ENCODE data around the gene DEFB131B.
A peak's percentile ranks its signal among the peaks of the same experiment; 100 is the strongest.

Gene DEFB131B

DNA sequence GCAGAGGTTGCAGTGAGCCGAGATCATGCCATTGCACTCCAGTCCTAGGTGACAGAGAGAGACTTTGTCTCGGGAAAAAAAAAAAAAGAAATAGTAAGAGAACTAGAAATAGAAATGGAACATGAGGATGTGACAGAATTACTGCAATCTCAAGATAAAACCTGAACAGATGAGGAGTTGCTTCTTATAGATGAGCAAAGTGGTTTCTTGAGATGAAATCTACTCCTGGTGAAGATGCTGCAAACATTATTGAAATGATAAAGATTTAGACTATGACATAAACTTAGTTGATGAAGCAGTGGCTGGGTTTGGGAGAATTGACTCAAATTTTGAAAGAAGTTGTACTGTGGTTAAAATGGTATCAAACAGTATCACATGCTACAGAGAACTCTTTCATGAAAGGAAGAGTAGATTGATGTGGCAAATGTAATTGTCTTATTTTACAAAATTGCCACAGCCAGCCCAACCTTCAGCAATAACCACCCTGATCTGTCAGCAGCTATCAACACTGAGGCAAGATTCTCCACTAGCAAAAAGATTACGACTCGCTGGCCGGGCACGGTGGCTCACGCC lies 36.5 kb downstream of the DEFB131B start:
- in situ Hi-C loops (cut with MboI; ENCODE audit: low pct_unique_long_range_greater_than_20kb, low sequenced_read_pairs, unreplicated experiment): no loop called here
- TF ChIP-seq, protein P1, sequence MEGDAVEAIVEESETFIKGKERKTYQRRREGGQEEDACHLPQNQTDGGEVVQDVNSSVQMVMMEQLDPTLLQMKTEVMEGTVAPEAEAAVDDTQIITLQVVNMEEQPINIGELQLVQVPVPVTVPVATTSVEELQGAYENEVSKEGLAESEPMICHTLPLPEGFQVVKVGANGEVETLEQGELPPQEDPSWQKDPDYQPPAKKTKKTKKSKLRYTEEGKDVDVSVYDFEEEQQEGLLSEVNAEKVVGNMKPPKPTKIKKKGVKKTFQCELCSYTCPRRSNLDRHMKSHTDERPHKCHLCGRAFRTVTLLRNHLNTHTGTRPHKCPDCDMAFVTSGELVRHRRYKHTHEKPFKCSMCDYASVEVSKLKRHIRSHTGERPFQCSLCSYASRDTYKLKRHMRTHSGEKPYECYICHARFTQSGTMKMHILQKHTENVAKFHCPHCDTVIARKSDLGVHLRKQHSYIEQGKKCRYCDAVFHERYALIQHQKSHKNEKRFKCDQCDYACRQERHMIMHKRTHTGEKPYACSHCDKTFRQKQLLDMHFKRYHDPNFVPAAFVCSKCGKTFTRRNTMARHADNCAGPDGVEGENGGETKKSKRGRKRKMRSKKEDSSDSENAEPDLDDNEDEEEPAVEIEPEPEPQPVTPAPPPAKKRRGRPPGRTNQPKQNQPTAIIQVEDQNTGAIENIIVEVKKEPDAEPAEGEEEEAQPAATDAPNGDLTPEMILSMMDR (IDR thresholded peaks at IDR 0.05; ENCODE audit: extremely low read depth, insufficient read depth, missing control alignments): no peak
- no peak for DNase-seq (ENCODE audit: low spot score)

DNA sequence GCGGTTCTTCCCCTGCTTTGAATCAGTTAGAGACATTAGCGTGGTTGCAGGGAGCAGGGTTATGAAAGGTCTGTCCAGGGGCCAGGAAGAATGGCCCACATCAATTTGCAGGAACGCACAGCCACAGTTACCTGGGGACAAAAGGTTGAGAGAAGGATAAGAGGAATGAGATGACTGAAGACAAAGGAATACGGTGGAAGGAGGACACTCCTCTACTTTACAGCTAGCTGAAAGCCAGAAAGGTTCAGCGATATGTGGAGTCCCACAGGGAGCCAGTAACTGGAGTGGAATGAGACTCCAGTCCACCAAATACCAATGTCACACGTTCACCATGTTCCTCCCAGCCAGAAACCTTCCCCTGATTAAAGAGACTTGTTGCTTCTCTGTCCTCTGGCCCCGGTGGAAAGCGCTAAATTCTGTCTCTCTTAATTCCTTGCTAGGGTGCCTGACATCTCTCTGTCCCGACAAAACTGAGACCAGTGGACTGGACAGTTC lies 39.4 kb downstream of the DEFB131B start:
- in situ Hi-C loops (cut with MboI; ENCODE audit: low pct_unique_long_range_greater_than_20kb, low sequenced_read_pairs, unreplicated experiment): no loop called here
- TF ChIP-seq, protein P1 (IDR thresholded peaks at IDR 0.05; ENCODE audit: extremely low read depth, insufficient read depth, missing control alignments): no peak
- DNase-seq (ENCODE audit: low spot score): no peak

DNA sequence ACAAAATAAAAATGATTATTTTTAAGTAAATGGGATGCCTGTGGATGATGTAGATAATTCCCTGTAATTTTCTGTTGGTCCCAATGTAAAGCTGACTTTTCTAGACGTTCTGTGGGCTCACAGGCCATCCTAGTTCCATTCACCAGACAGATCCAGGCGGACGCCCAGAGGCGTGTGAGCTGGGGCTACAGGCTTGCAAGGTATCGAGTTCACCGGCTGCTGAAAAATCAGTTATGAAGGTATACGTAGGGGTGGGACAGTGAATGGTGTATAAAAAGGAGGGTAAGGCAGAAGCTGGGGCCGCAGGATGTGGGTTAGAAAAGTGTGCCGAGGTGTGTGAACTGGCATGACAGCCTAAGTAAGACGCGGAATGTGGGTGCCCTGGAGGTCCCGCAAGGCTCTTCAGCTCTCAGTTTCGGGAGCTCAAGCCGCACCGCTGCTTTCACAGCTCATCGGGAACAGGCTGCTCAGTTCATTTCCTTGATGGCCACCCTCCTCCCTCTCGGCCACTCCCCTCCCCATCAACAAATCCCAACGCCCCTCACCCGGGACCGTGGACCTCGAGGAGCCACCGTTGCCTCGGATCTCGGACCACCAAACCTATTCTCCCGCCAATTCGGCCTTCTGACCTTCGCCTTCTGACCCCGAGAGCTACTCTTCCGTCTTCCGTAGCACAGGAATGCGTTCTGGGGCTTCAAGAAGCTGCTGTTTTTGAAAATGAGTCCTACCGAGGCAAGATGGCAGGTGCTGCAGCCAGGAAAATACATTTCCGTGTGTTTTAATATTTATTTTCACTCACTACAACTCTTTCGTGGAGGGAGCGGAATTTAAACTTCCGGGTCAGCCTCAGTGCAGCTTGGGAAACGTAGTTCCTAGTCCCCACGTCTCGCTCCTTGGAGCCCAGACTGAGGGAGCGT lies 49.8 kb downstream of the DEFB131B start, which contains the start of gene XNDC1N:
Gene XNDC1N (minus strand): TSS at position 775 of the 917 bp plus-strand sequence. CDS start 5,241 bp downstream, outside the sequence.
- TF ChIP-seq, protein P1 (IDR thresholded peaks at IDR 0.05; ENCODE audit: extremely low read depth, insufficient read depth, missing control alignments): no peak
- in situ Hi-C loops (cut with MboI; ENCODE audit: low pct_unique_long_range_greater_than_20kb, low sequenced_read_pairs, unreplicated experiment): no loop called here
- DNase-seq (ENCODE audit: low spot score): peak; percentile 77

DNA sequence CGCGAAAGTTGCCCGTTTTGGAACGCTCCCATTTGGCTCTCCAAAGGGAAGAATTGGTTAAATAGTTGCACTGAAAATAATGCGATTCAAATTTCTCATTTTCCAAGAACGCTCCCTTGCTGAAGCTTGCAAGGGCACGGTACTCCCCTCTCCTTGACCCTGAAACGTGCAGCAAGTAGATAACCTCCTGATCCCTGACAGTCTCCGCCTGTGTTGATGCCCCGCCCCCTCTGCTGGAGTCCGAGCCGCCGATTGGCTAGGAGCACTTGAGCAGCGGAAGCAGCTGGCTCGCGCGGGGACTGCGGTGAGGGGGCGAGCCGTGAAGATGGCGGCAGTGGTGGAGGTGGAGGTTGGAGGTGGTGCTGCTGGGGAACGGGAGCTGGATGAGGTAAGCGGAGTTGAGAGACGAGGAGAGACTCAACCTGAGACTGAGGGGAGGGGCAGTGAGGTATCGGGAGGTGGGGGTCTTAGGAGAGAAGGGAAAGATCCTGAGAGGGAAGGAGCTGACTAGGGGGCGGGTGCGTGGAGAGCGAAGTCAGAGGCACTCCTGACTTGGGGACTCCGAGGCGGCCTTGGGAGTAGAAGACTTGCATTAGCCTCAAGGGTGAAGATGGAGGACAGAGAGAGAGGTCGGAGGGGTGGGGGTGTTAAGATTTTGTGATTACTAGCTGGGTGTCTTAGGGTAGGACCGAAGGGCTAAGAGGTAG lies 50.6 kb downstream of the DEFB131B start, which contains the start of gene RNF121:
Gene RNF121 (plus strand): TSS at position 310 of the 707 bp plus-strand sequence. CDS start 16 bp downstream, at position 326.
- DNase-seq (ENCODE audit: low spot score): peak; percentile 90
- TF ChIP-seq, protein P1 (IDR thresholded peaks at IDR 0.05; ENCODE audit: extremely low read depth, insufficient read depth, missing control alignments): no peak
- in situ Hi-C loops (cut with MboI; ENCODE audit: low pct_unique_long_range_greater_than_20kb, low sequenced_read_pairs, unreplicated experiment): no loop called here

DNA sequence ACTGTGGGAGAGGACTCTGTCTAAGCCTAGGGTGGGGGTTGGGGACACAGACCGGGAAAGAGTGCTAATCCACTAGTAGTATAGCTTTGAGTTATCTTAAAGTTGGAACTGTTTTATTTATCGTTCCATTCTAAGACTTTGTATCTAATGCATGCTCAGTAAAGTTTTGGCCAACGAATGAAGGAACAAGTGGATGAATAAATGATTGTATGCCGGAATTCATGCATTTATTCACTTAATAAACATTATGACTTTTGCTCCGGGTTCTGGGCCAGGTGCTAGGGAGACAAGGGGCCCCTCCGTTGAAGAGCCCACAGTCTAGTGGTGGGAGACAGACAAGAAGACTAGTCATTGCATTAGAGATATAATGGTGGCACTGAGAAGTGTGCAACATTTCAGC lies 51.2 kb downstream of the DEFB131B start:
- TF ChIP-seq, protein P1 (IDR thresholded peaks at IDR 0.05; ENCODE audit: extremely low read depth, insufficient read depth, missing control alignments): no peak
- DNase-seq (ENCODE audit: low spot score): no peak
- in situ Hi-C loops (cut with MboI; ENCODE audit: low pct_unique_long_range_greater_than_20kb, low sequenced_read_pairs, unreplicated experiment): no loop called here

All from GM13977 (cell line).